GM19468 (cell line): Measurements from ENCODE around the gene SVIL.
"Not testable (repeated sequence)": the region's sequence is repeated elsewhere in the genome, so short reads cannot be mapped to it uniquely, and the experiment has no call there.

Experiments used
- ATAC-seq: cut with Tn5 transposase; IDR thresholded peaks from one replicate; pipeline ENCODE4 v1.9.1; 2021; ENCODE audit warnings: mild to moderate bottlenecking, moderate library complexity, moderate number of reproducible peaks; ENCODE audit not compliant: unreplicated experiment; ENCODE audit errors: extremely low read depth

Gene SVIL

GRCh38 chr10:29530112-29530976 lies 104.4 kb downstream of the SVIL start:
- no peak for ATAC-seq

DNA sequence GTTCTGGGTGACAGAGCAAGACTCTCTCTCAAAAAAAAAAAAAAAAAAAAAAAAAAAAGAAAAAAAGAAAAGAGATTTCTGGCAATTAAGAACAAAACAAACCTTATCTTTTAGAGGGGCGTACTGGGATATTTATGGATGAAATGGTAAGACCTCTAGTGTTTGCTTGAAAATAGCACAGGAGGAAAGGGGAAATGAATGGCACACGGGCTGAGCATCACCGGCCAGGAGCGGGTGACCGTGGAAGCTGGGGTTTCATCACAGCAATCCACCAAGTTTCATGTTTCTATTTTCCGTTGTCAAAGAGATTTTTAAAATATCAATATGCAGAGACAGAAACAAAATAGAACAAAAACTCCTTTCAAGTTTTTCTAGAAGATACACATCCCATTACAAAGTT lies 105.6 kb downstream of the SVIL start:
- ATAC-seq = no peak

DNA sequence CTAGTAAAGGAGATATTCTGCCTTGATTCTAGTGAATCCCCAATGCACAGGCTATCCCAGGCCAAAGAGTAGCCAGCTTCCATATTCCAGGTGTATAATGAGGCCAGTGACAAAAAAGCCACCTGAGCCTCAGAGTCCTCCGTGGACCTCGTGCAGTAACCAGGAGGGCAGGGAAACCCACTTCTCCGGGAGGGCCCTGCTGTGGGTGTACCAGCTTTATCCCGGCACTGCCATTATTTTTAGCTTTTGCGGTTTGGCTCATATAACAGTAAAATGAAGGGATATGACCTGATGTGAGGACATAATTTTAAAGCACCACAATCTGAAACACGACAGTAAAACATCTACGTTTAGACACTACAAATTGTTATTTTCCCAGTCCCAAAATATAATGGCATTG lies 109.0 kb downstream of the SVIL start:
- no peak for ATAC-seq

- no peak for ATAC-seq
These were observed 110.1 kb downstream of the SVIL start for GRCh38 chr10:29524720-29525119.

GRCh38 chr10:29524294-29524693 lies 110.5 kb downstream of the SVIL start:
- no peak for ATAC-seq

DNA sequence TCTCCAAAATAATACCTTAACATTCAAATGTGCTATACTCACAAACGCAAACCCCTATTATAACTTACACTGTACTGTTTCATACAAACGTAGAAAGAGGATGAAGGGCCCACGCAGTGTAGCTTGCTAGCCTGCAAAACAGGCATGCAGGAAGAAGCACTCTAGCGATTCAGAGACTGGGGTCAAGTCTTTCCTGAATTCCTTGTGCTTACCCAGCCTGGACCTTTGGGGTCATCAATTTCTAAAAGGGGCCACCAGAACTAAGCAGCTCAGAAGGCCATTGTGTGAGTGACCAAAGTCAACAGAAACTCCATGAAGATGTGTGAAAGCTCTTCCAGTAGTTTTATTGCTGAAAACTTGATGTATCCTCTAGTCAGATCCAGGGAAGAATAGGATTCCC lies 111.9 kb downstream of the SVIL start:
- no peak for ATAC-seq

GRCh38 chr10:29522061-29522855 lies 112.5 kb downstream of the SVIL start:
- no peak for ATAC-seq

DNA sequence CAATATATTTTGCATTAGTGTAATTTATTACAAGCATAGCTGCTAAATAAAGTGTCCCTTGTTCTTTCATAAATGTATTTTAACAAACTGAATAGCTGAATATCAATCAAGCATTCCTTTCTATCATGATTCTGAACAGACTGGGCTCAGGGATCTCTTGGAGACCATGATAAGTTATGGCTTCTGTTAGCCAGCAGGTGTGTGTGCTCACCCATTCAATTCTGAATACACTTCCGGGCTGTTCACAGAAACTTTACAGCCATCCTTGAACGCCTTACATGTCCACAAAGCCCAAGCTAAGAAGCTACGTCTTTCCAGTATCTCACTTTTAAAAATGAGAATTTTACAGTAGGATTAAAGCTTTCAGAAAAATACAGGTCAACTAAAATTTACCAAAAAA lies 115.1 kb downstream of the SVIL start:
- no peak for ATAC-seq

GRCh38 chr10:29517352-29517923 lies 117.3 kb downstream of the SVIL start:
- no peak for ATAC-seq

- not testable (repeated sequence) for ATAC-seq
These were observed 118.3 kb downstream of the SVIL start for GRCh38 chr10:29516309-29516932.

- not testable (repeated sequence) for ATAC-seq
These were observed 118.9 kb downstream of the SVIL start for GRCh38 chr10:29515879-29516278.

DNA sequence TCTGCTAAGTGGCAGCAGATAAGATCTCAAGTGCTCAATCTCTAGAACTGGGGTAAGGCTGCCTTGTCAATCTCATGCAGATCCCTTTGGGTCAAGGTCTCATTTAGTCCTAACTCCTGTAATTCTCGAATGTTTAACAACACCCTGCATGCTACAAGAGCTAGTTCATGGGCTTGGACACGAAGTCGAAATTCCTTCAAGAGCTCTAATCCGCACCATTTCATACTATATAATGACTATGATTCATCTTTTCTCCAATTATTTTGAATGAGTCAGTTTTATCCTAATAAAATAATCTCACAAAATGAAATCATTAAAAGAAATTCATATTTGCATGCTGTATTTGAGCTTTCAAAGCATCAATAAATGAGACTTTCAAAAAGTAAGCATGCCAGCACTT lies 119.7 kb downstream of the SVIL start:
- ATAC-seq = not testable (repeated sequence)

GRCh38 chr10:29514306-29514705 lies 120.5 kb downstream of the SVIL start:
- no peak for ATAC-seq

- no peak for ATAC-seq
These were observed 122.3 kb downstream of the SVIL start for GRCh38 chr10:29512425-29512974.

DNA sequence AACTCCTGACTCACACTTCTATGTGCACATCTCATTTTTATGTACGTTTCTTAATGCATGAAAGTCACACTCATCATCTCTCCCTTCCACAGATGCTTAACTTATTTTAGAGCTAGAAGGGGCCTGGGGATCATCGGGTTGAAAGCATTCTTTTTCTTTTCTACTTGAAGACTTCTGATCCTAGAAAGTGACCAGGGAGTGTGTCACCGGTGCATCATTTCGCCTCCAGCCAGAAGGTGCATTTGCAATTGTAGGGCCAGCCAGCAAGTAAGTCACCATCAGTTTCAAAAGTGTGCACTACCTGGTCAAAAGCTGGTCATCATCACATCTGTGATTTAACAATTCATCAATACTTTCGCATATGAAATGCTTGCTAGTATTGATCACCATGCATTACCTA lies 123.0 kb downstream of the SVIL start:
- not testable (repeated sequence) for ATAC-seq

GRCh38 chr10:29510483-29511157 lies 124.2 kb downstream of the SVIL start:
- not testable (repeated sequence) for ATAC-seq

DNA sequence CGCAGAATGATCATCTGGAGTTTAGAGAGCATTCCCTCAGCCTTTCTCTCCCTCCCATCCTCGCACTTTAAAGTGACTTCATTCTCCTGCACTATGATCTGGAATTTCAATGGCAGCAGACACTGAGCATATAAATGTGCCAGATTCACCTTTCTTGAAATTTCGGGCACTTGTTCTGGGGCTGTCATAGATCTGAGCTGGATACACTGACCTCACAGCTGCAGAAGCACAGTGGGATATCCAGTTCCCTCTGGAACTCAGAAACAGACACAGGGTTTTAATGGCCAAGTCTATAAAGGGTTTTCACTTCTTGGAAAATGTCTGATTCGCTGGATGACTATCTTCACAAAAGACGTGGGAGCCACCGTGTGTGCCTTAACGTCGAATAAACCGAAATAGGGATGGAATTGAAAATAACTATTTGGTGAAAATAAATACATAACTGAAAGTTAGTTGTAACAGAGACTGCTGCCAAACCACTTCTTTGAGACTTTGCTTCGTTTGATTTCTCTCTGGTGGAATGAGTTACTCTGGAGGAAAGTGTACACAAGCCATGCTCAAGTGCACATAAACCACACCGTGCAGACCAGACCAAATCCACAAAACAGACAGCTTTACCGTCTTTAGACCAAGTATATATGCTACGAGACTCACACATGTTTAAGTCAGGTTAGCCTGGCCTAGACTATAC lies 126.1 kb downstream of the SVIL start:
- ATAC-seq = peak; percentile 46

GRCh38 chr10:29507750-29508149 lies 127.0 kb downstream of the SVIL start:
- ATAC-seq = not testable (repeated sequence)

DNA sequence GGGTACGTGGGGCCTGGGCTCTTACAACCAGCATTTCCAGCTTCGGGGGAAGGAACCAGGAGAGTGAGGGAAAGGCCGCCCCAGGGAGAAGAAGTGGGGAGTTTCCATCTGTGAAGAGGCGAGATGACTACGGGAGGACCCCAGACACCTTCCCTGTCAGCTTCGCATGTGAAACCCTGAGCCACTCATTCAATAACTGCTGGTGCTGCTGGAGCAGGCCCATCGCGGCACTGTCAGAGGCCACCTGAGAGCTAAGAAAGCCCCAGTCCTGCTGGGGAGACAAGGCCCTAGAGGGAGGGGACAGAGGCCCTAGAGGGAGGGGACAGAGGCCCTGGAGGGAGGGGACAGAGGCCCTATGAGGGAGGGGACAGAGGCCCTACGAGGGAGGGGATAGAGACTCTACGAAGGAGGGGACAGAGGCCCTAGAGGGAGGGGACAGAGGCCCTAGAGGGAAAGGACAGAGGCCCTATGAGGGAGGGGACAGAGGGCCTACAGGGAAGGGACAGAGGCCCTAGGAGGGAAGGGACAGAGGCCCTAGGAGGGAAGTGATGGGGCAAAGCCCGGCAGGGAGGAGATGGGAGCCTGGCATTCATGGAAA lies 128.3 kb downstream of the SVIL start:
- not testable (repeated sequence) for ATAC-seq
